Natural killer cell (primary cell): ENCODE data around the gene NDUFS6. TPM values are rescaled to one million over a fixed set of nuclear protein-coding genes. Genes with fewer than 3 reads are reported as not detected.

Source experiments
- ATAC-seq, 3 donors: fragments of 150-1000 bp in 2 of 3; fragments of 200-7000 bp in 1 of 3; cut with Tn5 transposase; 1 replicate in 1 of 3; 2 replicates in 2 of 3; pipeline ENCODE4 v1.10.0; 2021; ENCODE audit warnings: mild to moderate bottlenecking in 2 of 3, moderate library complexity in 2 of 3
- DNase-seq, 2 donors: peaks; one replicate each; pipeline versions ENCODE4 v3.0.0 to v3.0.0-alpha.2; 2013 to 2021; ENCODE audit warnings: mixed read lengths in 1 of 2
- H3K27ac ChIP-seq: one replicate; pipeline ENCODE4 v1.5.1; 2013; ENCODE audit warnings: mild to moderate bottlenecking, low read length
- H3K27me3 ChIP-seq: one replicate; pipeline ENCODE4 v1.6.1; 2013; ENCODE audit warnings: low read length; ENCODE audit not compliant: control insufficient read depth, insufficient read depth
- H3K36me3 ChIP-seq: one replicate; pipeline ENCODE4 v1.6.1; 2013; ENCODE audit warnings: low read length; ENCODE audit not compliant: control insufficient read depth, insufficient read depth
- H3K4me1 ChIP-seq: one replicate; pipeline ENCODE4 v1.6.1; 2013; ENCODE audit warnings: low read length; ENCODE audit not compliant: control insufficient read depth, insufficient read depth
- H3K4me3 ChIP-seq: one replicate; pipeline ENCODE4 v1.5.1; 2013; ENCODE audit warnings: low read length
- H3K9me3 ChIP-seq: one replicate; pipeline ENCODE4 v1.6.1; 2013; ENCODE audit warnings: low read length; ENCODE audit not compliant: control insufficient read depth, insufficient read depth
- H3K27ac Mint-ChIP-seq, 2 donors: one replicate each; pipeline ENCODE4 v1.8.0; 2022; ENCODE audit warnings: mild to moderate bottlenecking in 2 of 2, mixed read lengths in 2 of 2, moderate library complexity in 1 of 2
- H3K27me3 Mint-ChIP-seq, 2 donors: one replicate each; pipeline ENCODE4 v1.8.0; 2022; ENCODE audit warnings: low read depth in 2 of 2, mixed read lengths in 2 of 2
- H3K36me3 Mint-ChIP-seq: one replicate; pipeline ENCODE4 v1.8.0; 2022; ENCODE audit warnings: mixed read lengths
- H3K4me1 Mint-ChIP-seq, 2 donors: one replicate each; pipeline ENCODE4 v1.8.0; 2022; ENCODE audit warnings: mixed read lengths in 2 of 2
- H3K4me3 Mint-ChIP-seq: one replicate; pipeline ENCODE4 v1.8.0; 2022; ENCODE audit warnings: mild to moderate bottlenecking, moderate library complexity, mixed read lengths
- H3K9me3 Mint-ChIP-seq, 2 donors: one replicate each; pipeline ENCODE4 v1.8.0; 2022; ENCODE audit warnings: mixed read lengths in 2 of 2
- CTCF ChIP-seq: fragments of 200-600 bp; IDR thresholded peaks from one replicate; pipeline ENCODE4 v1.8.0; 2022; ENCODE audit warnings: antibody characterized with exemption
- WGBS: methylation state at CpG from one replicate; pipeline ENCODE4 v1.1.7; 2013; ENCODE audit warnings: missing lambda C conversion rate; ENCODE audit not compliant: insufficient coverage; 5-methylcytosine and 5-hydroxymethylcytosine counted together
- intact Hi-C: fragments of 100-400 bp; cut with micrococcal nuclease; formaldehyde crosslinking; loops from one replicate; pipeline ENCODE4 v1.14.2; 2022
- total RNA-seq, 4 donors: library from RNA; stranded (reverse); fragments of 120-200 nt in 1 of 4; gene quantifications; one replicate each; pipeline versions ENCODE4 v1.2.3 to v1.2.4, GENCODE V29; 2013 to 2022

Gene NDUFS6
- total RNA-seq, 3 donors from 2014 or later (not counting 1 experiment from before 2014, with no cell fraction given) = 19.2 to 25.9 (median 22.5) TPM

GRCh38 chr5:1859099-1859498 lies 57.9 kb downstream of the NDUFS6 start:
- no peaks in the 10 kb centered on the region for H3K4me1 Mint-ChIP-seq
- no peaks in the 10 kb centered on the region for H3K36me3 Mint-ChIP-seq
- WGBS = 82% methylated on average over 10 of the region's 10 CpGs
- H3K36me3 ChIP-seq = no peaks in the 10 kb centered on the region
- H3K4me3 ChIP-seq = no peak overlapping the region
- H3K9me3 Mint-ChIP-seq = no peaks in the 10 kb centered on the region
- H3K9me3 ChIP-seq = no peaks in the 10 kb centered on the region
- no peak for DNase-seq
- H3K27me3 Mint-ChIP-seq = peaks cover 8 to 33% of the 10 kb centered on the region in 2 donors
- H3K4me1 ChIP-seq = no peaks in the 10 kb centered on the region
- no peaks in the 10 kb centered on the region for H3K27me3 ChIP-seq
- no peak overlapping the region for H3K27ac ChIP-seq
- no peak overlapping the region for H3K4me3 Mint-ChIP-seq
- intact Hi-C loops = no loop called here
- no peak for ATAC-seq
- H3K27ac Mint-ChIP-seq = no peak overlapping the region
- TF ChIP-seq CTCF = no peak

DNA sequence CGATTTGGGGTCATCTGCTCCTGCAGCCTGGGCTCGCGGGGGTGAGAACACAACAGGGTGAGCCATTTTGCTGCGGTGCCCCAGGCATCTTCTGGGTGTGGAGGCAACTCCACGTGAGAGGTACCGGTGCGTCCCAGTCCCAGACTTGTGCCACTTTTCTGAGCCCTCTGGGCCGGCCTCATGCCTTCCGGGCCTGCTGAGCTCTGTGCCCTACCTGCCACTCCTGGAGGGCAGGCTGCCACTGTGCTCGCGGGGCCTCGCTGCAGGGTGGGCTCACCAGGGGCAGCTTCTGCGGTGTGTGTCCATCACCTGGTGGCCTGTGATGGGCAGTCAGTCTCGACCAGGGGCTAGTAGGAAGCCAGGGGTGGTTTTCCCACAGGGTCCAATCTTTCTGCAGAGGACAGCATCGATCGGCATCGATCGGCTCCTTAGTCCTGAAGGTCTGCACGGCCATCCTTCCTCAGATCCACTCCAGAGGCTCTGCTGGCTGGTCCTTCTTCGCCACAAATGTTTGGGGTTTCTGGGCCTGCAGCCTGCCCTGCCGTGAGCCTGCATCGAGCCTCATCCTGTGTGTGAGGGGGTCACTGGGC lies 58.9 kb downstream of the NDUFS6 start:
- H3K27ac ChIP-seq = no peak overlapping the region
- no peak for DNase-seq
- Mint-ChIP-seq H3K4me1 (no peaks in the 10 kb centered on the region), H3K9me3 (no peaks in the 10 kb centered on the region), H3K27me3 (peaks cover 5 to 28% of the 10 kb centered on the region in 2 donors), H3K4me3 (no peak overlapping the region), H3K27ac (no peak overlapping the region), H3K36me3 (no peaks in the 10 kb centered on the region)
- H3K27me3 ChIP-seq = no peaks in the 10 kb centered on the region
- H3K4me1 ChIP-seq = no peaks in the 10 kb centered on the region
- no peaks in the 10 kb centered on the region for H3K9me3 ChIP-seq
- intact Hi-C loops = no loop called here
- H3K4me3 ChIP-seq = no peak overlapping the region
- TF ChIP-seq CTCF = no peak
- H3K36me3 ChIP-seq = no peaks in the 10 kb centered on the region
- ATAC-seq = no peak
- WGBS = 80% methylated on average over 22 of the region's 22 CpGs

- ATAC-seq (no peak), DNase-seq (no peak)
- Histone ChIP-seq H3K9me3 (no peaks in the 10 kb centered on the region), H3K4me1 (no peaks in the 10 kb centered on the region), H3K27ac (no peak overlapping the region), H3K36me3 (no peaks in the 10 kb centered on the region), H3K27me3 (no peaks in the 10 kb centered on the region), H3K4me3 (no peak overlapping the region)
- 84% methylated on average over 7 of the region's 7 CpGs for WGBS
- TF ChIP-seq CTCF = no peak
- no peak overlapping the region for H3K4me3 Mint-ChIP-seq
- no peaks in the 10 kb centered on the region for H3K36me3 Mint-ChIP-seq
- intact Hi-C loops = no loop called here
- no peaks in the 10 kb centered on the region for H3K4me1 Mint-ChIP-seq
- H3K9me3 Mint-ChIP-seq = no peaks in the 10 kb centered on the region
- H3K27me3 Mint-ChIP-seq = peaks cover 3 to 19% of the 10 kb centered on the region in 2 donors
- H3K27ac Mint-ChIP-seq = no peak overlapping the region
Measured at GRCh38 chr5:1860949-1861348, 59.7 kb downstream of the NDUFS6 start.

- no peak for TF ChIP-seq CTCF
- no peaks in the 10 kb centered on the region for H3K9me3 ChIP-seq
- no peak overlapping the region for H3K27ac ChIP-seq
- no peaks in the 10 kb centered on the region for H3K4me1 Mint-ChIP-seq
- 88% methylated on average over 16 of the region's 16 CpGs for WGBS
- H3K4me3 ChIP-seq = no peak overlapping the region
- no peak for ATAC-seq
- H3K27me3 Mint-ChIP-seq = peaks cover 3 to 16% of the 10 kb centered on the region in 2 donors
- intact Hi-C loops = no loop called here
- H3K27me3 ChIP-seq = no peaks in the 10 kb centered on the region
- H3K9me3 Mint-ChIP-seq = no peaks in the 10 kb centered on the region
- H3K36me3 Mint-ChIP-seq = no peaks in the 10 kb centered on the region
- H3K27ac Mint-ChIP-seq = no peak overlapping the region
- H3K4me3 Mint-ChIP-seq = no peak overlapping the region
- H3K36me3 ChIP-seq = no peaks in the 10 kb centered on the region
- DNase-seq = no peak
- no peaks in the 10 kb centered on the region for H3K4me1 ChIP-seq
Measured at GRCh38 chr5:1864896-1865440, 63.8 kb downstream of the NDUFS6 start.
